ENCODE data around the gene NIFK.

Gene NIFK

GRCh38 chr2:121736462-121737336 is at the start of gene NIFK:
Gene NIFK (minus strand): TSS chr2:121736875. CDS start chr2:121736850, 25 bp downstream.
- H3K9me3 ChIP-seq (ENCODE audit: control insufficient read depth, insufficient read depth, low read length): no peaks in the 10 kb centered on the region
- H3K4me1 ChIP-seq (ENCODE audit: control insufficient read depth, insufficient read depth, low read length): peaks cover 3% of the 10 kb centered on the region
- peaks cover 12% of the 10 kb centered on the region for H3K36me3 ChIP-seq (ENCODE audit: control insufficient read depth, insufficient read depth, low read length)
- peak within 1 kb of the TSS; percentile 91 for H3K9ac ChIP-seq (ENCODE audit: low read depth, low read length)
- no peaks in the 10 kb centered on the region for H3K27me3 ChIP-seq (ENCODE audit: control insufficient read depth, insufficient read depth, low read length)
- peak within 1 kb of the TSS; percentile 96 for H3K4me3 ChIP-seq (ENCODE audit: low read depth, low read length)

DNA sequence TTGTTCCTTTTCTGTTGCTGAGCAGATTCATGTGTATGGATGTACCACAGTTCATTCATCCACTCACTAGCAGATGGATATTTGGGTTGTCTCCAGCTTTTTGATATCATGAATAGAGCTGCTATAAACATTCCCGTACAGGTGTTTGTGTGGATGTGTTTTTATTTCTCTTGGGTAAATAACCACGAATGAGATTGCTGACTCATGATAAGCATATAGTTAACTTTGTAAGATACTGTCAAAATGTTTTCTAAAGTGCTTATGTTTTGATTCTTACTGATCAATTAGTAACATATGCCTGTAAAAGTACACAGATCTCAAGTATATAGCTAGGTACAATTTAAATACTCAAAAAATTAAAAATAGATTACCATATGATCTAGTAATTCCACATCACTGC is 46.5 kb upstream of the NIFK start:
- Histone ChIP-seq H3K27me3 (ENCODE audit: control insufficient read depth, insufficient read depth, low read length) (no peaks in the 10 kb centered on the region), H3K9ac (ENCODE audit: low read depth, low read length) (no peak overlapping the region), H3K4me1 (ENCODE audit: control insufficient read depth, insufficient read depth, low read length) (peaks cover 2% of the 10 kb centered on the region), H3K36me3 (ENCODE audit: control insufficient read depth, insufficient read depth, low read length) (no peaks in the 10 kb centered on the region), H3K9me3 (ENCODE audit: control insufficient read depth, insufficient read depth, low read length) (no peaks in the 10 kb centered on the region), H3K4me3 (ENCODE audit: low read depth, low read length) (no peak overlapping the region)

DNA sequence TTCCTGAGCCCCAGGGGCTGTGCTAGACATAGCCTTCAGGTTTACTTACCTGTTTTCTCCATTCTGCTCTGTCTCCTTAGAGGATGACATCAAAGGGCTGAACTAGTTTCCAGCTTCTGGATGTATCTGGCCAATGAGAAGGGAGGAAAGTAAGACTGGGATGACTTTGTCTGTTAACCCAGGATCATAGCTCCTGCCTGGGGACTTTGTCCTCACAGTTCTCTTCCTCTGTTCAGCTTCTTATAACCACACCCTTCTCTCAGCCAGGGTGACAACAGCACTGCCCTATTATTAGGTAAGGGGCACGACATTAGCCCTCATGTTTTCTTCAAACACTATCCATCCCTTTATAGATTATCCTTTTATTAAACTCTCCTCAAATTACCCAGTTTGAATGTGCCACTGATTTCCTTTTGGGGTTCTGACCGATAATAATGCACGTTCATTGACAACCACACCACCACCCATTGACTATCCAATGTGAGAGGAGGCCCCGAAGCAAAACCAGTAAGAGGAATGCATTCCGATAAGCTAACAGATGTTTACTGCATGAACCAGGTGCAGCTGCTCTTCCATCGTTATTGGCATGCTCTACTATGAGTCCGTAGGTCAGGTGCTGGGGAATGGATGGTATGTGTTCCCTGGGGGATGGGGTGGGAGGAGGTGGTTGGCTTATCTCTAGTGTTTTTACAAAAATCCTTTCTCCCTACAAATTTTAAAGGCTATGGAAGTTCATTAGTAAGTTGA is 42.2 kb upstream of the NIFK start:
- no peak overlapping the region for H3K4me3 ChIP-seq (ENCODE audit: low read depth, low read length)
- peaks cover 2% of the 10 kb centered on the region for H3K4me1 ChIP-seq (ENCODE audit: control insufficient read depth, insufficient read depth, low read length)
- no peaks in the 10 kb centered on the region for H3K9me3 ChIP-seq (ENCODE audit: control insufficient read depth, insufficient read depth, low read length)

GRCh38 chr2:121777699-121778058 is 41.0 kb upstream of the NIFK start:
- Histone ChIP-seq H3K9me3 (ENCODE audit: control insufficient read depth, insufficient read depth, low read length) (no peaks in the 10 kb centered on the region), H3K36me3 (ENCODE audit: control insufficient read depth, insufficient read depth, low read length) (no peaks in the 10 kb centered on the region), H3K27me3 (ENCODE audit: control insufficient read depth, insufficient read depth, low read length) (no peaks in the 10 kb centered on the region), H3K4me3 (ENCODE audit: low read depth, low read length) (no peak overlapping the region), H3K9ac (ENCODE audit: low read depth, low read length) (no peak overlapping the region), H3K4me1 (ENCODE audit: control insufficient read depth, insufficient read depth, low read length) (peaks cover 2% of the 10 kb centered on the region)

More for the DNA sequence above, 42.2 kb upstream of the NIFK start:
- H3K27me3 ChIP-seq (ENCODE audit: control insufficient read depth, insufficient read depth, low read length): no peaks in the 10 kb centered on the region
- no peak overlapping the region for H3K9ac ChIP-seq (ENCODE audit: low read depth, low read length)
- H3K36me3 ChIP-seq (ENCODE audit: control insufficient read depth, insufficient read depth, low read length): no peaks in the 10 kb centered on the region

- no peaks in the 10 kb centered on the region for H3K36me3 ChIP-seq (ENCODE audit: control insufficient read depth, insufficient read depth, low read length)
- H3K4me1 ChIP-seq (ENCODE audit: control insufficient read depth, insufficient read depth, low read length): peaks cover 2% of the 10 kb centered on the region
- H3K9me3 ChIP-seq (ENCODE audit: control insufficient read depth, insufficient read depth, low read length): no peaks in the 10 kb centered on the region
- no peak overlapping the region for H3K9ac ChIP-seq (ENCODE audit: low read depth, low read length)
- H3K27me3 ChIP-seq (ENCODE audit: control insufficient read depth, insufficient read depth, low read length): no peaks in the 10 kb centered on the region
- H3K4me3 ChIP-seq (ENCODE audit: low read depth, low read length): no peak overlapping the region
These were observed 40.4 kb upstream of the NIFK start for GRCh38 chr2:121776885-121777698.

DNA sequence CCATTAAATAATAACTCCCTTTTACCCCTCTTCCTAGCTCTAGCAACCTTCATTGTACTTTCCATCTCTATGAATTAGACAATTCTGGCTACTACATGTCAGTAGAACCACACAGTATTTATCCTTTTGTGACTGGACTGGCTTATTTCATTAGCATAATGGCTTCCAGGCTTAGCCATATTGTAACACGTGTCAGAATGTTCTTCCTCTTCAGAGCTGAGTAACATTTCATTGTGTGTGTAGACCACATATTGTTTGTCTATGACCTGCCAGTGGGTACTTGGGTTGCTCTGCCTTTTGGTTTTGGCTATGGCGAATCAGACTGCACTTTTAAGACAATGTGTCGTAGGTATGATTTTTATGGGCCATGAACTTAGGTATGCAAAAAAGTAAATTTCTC is 39.7 kb upstream of the NIFK start:
- Histone ChIP-seq H3K4me3 (ENCODE audit: low read depth, low read length) (no peak overlapping the region), H3K36me3 (ENCODE audit: control insufficient read depth, insufficient read depth, low read length) (no peaks in the 10 kb centered on the region), H3K9ac (ENCODE audit: low read depth, low read length) (no peak overlapping the region), H3K9me3 (ENCODE audit: control insufficient read depth, insufficient read depth, low read length) (no peaks in the 10 kb centered on the region), H3K4me1 (ENCODE audit: control insufficient read depth, insufficient read depth, low read length) (peaks cover 2% of the 10 kb centered on the region), H3K27me3 (ENCODE audit: control insufficient read depth, insufficient read depth, low read length) (no peaks in the 10 kb centered on the region)

- H3K36me3 ChIP-seq (ENCODE audit: control insufficient read depth, insufficient read depth, low read length): no peaks in the 10 kb centered on the region
- H3K4me1 ChIP-seq (ENCODE audit: control insufficient read depth, insufficient read depth, low read length): peaks cover 2% of the 10 kb centered on the region
- no peaks in the 10 kb centered on the region for H3K9me3 ChIP-seq (ENCODE audit: control insufficient read depth, insufficient read depth, low read length)
- no peak overlapping the region for H3K9ac ChIP-seq (ENCODE audit: low read depth, low read length)
- H3K4me3 ChIP-seq (ENCODE audit: low read depth, low read length): no peak overlapping the region
- no peaks in the 10 kb centered on the region for H3K27me3 ChIP-seq (ENCODE audit: control insufficient read depth, insufficient read depth, low read length)
These were observed 37.6 kb upstream of the NIFK start for GRCh38 chr2:121774235-121774634.

GRCh38 chr2:121771976-121772742 is 35.5 kb upstream of the NIFK start:
- Histone ChIP-seq H3K9ac (ENCODE audit: low read depth, low read length) (no peak overlapping the region), H3K4me3 (ENCODE audit: low read depth, low read length) (no peak overlapping the region), H3K36me3 (ENCODE audit: control insufficient read depth, insufficient read depth, low read length) (peaks cover 5% of the 10 kb centered on the region), H3K4me1 (ENCODE audit: control insufficient read depth, insufficient read depth, low read length) (no peaks in the 10 kb centered on the region), H3K9me3 (ENCODE audit: control insufficient read depth, insufficient read depth, low read length) (no peaks in the 10 kb centered on the region), H3K27me3 (ENCODE audit: control insufficient read depth, insufficient read depth, low read length) (no peaks in the 10 kb centered on the region)

GRCh38 chr2:121768143-121768755 is 31.6 kb upstream of the NIFK start:
- H3K9me3 ChIP-seq (ENCODE audit: control insufficient read depth, insufficient read depth, low read length): no peaks in the 10 kb centered on the region

DNA sequence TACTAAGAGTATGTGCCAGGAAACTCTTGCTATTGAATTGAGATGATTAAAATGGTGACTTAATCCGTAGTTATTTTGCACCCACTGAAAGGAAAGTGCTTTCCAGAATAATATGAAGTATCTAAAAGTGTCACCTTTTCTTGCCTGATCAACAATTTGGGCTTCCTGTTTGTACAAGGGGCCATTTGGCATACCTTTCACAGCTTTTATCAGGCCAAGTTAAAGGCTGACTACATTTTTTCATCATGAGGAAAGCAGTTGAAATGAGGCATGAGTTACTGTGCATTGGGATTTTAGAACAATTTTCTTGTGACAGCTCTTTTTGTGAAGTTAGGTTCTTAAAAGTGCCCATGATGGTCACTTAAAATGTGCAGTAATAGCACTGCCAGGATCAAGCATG is 29.9 kb upstream of the NIFK start:
- H3K4me3 ChIP-seq (ENCODE audit: low read depth, low read length): no peak overlapping the region
- peaks cover 25% of the 10 kb centered on the region for H3K36me3 ChIP-seq (ENCODE audit: control insufficient read depth, insufficient read depth, low read length)
- H3K4me1 ChIP-seq (ENCODE audit: control insufficient read depth, insufficient read depth, low read length): no peaks in the 10 kb centered on the region
- no peaks in the 10 kb centered on the region for H3K27me3 ChIP-seq (ENCODE audit: control insufficient read depth, insufficient read depth, low read length)
- H3K9me3 ChIP-seq (ENCODE audit: control insufficient read depth, insufficient read depth, low read length): no peaks in the 10 kb centered on the region
- H3K9ac ChIP-seq (ENCODE audit: low read depth, low read length): no peak overlapping the region

More at GRCh38 chr2:121768143-121768755, 31.6 kb upstream of the NIFK start:
- Histone ChIP-seq H3K27me3 (ENCODE audit: control insufficient read depth, insufficient read depth, low read length) (no peaks in the 10 kb centered on the region), H3K4me1 (ENCODE audit: control insufficient read depth, insufficient read depth, low read length) (no peaks in the 10 kb centered on the region), H3K9ac (ENCODE audit: low read depth, low read length) (no peak overlapping the region), H3K36me3 (ENCODE audit: control insufficient read depth, insufficient read depth, low read length) (peaks cover 22% of the 10 kb centered on the region), H3K4me3 (ENCODE audit: low read depth, low read length) (no peak overlapping the region)
